ENCODE measurements around the gene ADGRB3. TPM values are rescaled to one million over a fixed set of nuclear protein-coding genes. Genes with fewer than 3 reads are reported as not detected.
"Not testable (repeated sequence)": the region's sequence is repeated elsewhere in the genome, so short reads cannot be mapped to it uniquely, and the experiment has no call there.

Gene ADGRB3
- total RNA-seq, 1 experiment from 2014 or later = 0.24 TPM

- DNase-seq (ENCODE audit: low read depth) = no peak
These were observed 476.2 kb downstream of the ADGRB3 start for GRCh38 chr6:69111301-69111700.

- no peak for DNase-seq (ENCODE audit: low read depth)
These were observed 481.6 kb downstream of the ADGRB3 start for GRCh38 chr6:69116658-69117057.

- not testable (repeated sequence) for DNase-seq (ENCODE audit: low read depth)
These were observed 486.7 kb downstream of the ADGRB3 start for GRCh38 chr6:69121461-69122406.

GRCh38 chr6:69122407-69122773, 487.3 kb downstream of the ADGRB3 start:
- no peak for DNase-seq (ENCODE audit: low read depth)

- no peak for DNase-seq (ENCODE audit: low read depth)
These were observed 493.3 kb downstream of the ADGRB3 start for GRCh38 chr6:69128411-69128810.

GRCh38 chr6:69129046-69129445, 494.0 kb downstream of the ADGRB3 start:
- DNase-seq (ENCODE audit: low read depth) = no peak

- no peak for DNase-seq (ENCODE audit: low read depth)
These were observed 500.8 kb downstream of the ADGRB3 start for GRCh38 chr6:69135927-69136326.

- DNase-seq (ENCODE audit: low read depth) = peak; percentile 8
These were observed 503.1 kb downstream of the ADGRB3 start for GRCh38 chr6:69138148-69138547.

- DNase-seq (ENCODE audit: low read depth) = peak; percentile 13
These were observed 503.9 kb downstream of the ADGRB3 start for GRCh38 chr6:69138893-69139494.

- DNase-seq (ENCODE audit: low read depth) = no peak
These were observed 510.0 kb downstream of the ADGRB3 start for GRCh38 chr6:69145062-69145461.

- no peak for DNase-seq (ENCODE audit: low read depth)
These were observed 511.3 kb downstream of the ADGRB3 start for GRCh38 chr6:69146385-69146784.

- DNase-seq (ENCODE audit: low read depth) = no peak
These were observed 520.4 kb downstream of the ADGRB3 start for GRCh38 chr6:69155467-69155866.

GRCh38 chr6:69162811-69163210, 527.7 kb downstream of the ADGRB3 start:
- DNase-seq (ENCODE audit: low read depth) = no peak

GRCh38 chr6:69164564-69165229, 529.6 kb downstream of the ADGRB3 start:
- peak; percentile 8 for DNase-seq (ENCODE audit: low read depth)

GRCh38 chr6:69179681-69180080, 544.6 kb downstream of the ADGRB3 start:
- DNase-seq (ENCODE audit: low read depth) = peak; percentile 72

GRCh38 chr6:69180361-69181067, 545.4 kb downstream of the ADGRB3 start:
- DNase-seq (ENCODE audit: low read depth) = no peak

GRCh38 chr6:69181964-69182363, 546.9 kb downstream of the ADGRB3 start:
- no peak for DNase-seq (ENCODE audit: low read depth)

GRCh38 chr6:69185276-69185675, 550.2 kb downstream of the ADGRB3 start:
- no peak for DNase-seq (ENCODE audit: low read depth)

- no peak for DNase-seq (ENCODE audit: low read depth)
These were observed 567.7 kb downstream of the ADGRB3 start for GRCh38 chr6:69202768-69203167.

- DNase-seq (ENCODE audit: low read depth) = no peak
These were observed 581.0 kb downstream of the ADGRB3 start for GRCh38 chr6:69216127-69216526.

- DNase-seq (ENCODE audit: low read depth) = no peak
These were observed 582.3 kb downstream of the ADGRB3 start for GRCh38 chr6:69217343-69217742.

GRCh38 chr6:69220375-69220774, 585.3 kb downstream of the ADGRB3 start:
- DNase-seq (ENCODE audit: low read depth) = no peak
